Ascending aorta (tissue), 2 donors: ENCODE results near the gene UVSSA. TPM values are rescaled to one million over a fixed set of nuclear protein-coding genes. Genes with fewer than 3 reads are reported as not detected.

ENCODE experiments used
- DNase-seq, 2 donors: peaks; one replicate each; pipeline ENCODE4 v3.0.0-alpha.2; 2019; ENCODE audit warnings: low spot score in 2 of 2
- H3K27ac ChIP-seq, 2 donors: fragments of 200-600 bp; sonication (generic); one replicate each; pipeline ENCODE4 v1.5.1; 2016 to 2017; ENCODE audit warnings: mild to moderate bottlenecking in 1 of 2
- H3K27me3 ChIP-seq: fragments of 200-600 bp; sonication (generic); one replicate; pipeline ENCODE4 v1.5.1; 2017
- H3K36me3 ChIP-seq, 2 donors: fragments of 200-600 bp; sonication (generic); one replicate each; pipeline ENCODE4 v1.5.1; 2016
- H3K4me1 ChIP-seq, 2 donors: fragments of 200-600 bp; sonication (generic); one replicate each; pipeline ENCODE4 v1.5.1; 2016 to 2017; ENCODE audit warnings: mild to moderate bottlenecking in 1 of 2
- H3K4me3 ChIP-seq, 2 donors: fragments of 200-600 bp; sonication (generic); one replicate each; pipeline ENCODE4 v1.5.1; 2016 to 2017; ENCODE audit warnings: mild to moderate bottlenecking in 1 of 2
- H3K9me3 ChIP-seq, 2 donors: fragments of 200-600 bp; sonication (generic); one replicate each; pipeline ENCODE4 v1.5.1; 2016
- CTCF ChIP-seq, 3 experiments: fragments of 200-600 bp in 2 of 3; fragments of 450-650 bp in 1 of 3; sonication (generic) in 2 of 3; IDR thresholded peaks; one replicate each; pipeline ENCODE4 v1.5.1; 2016 to 2019; ENCODE audit warnings: antibody characterized with exemption in 3 of 3, mild to moderate bottlenecking in 1 of 3, moderate library complexity in 1 of 3
- intact Hi-C: fragments of 100-400 bp; cut with DNase I; formaldehyde crosslinking; loops from one replicate; pipeline ENCODE4 v1.15.1; 2023
- total RNA-seq: library from RNA; depleted of rRNA; stranded (reverse); fragments of >200 nt; gene quantifications from one replicate; pipeline ENCODE4 v1.1.0, GENCODE V29; 2016

Gene UVSSA
- total RNA-seq, 1 donor from 2014 or later = 56.9 TPM

- TF ChIP-seq CTCF (IDR thresholded peaks at IDR 0.05) = no peak
- H3K4me1 ChIP-seq = no peaks in the 10 kb centered on the region
- DNase-seq = no peak
- H3K4me3 ChIP-seq = no peak overlapping the region
- H3K27me3 ChIP-seq = no peaks in the 10 kb centered on the region
- intact Hi-C loops = no loop called here
- no peak overlapping the region for H3K27ac ChIP-seq
- H3K36me3 ChIP-seq = peaks cover 7 to 29% of the 10 kb centered on the region in 2 donors
- no peaks in the 10 kb centered on the region for H3K9me3 ChIP-seq
These were observed 20.4 kb downstream of the UVSSA start for GRCh38 chr4:1367230-1367935.

DNA sequence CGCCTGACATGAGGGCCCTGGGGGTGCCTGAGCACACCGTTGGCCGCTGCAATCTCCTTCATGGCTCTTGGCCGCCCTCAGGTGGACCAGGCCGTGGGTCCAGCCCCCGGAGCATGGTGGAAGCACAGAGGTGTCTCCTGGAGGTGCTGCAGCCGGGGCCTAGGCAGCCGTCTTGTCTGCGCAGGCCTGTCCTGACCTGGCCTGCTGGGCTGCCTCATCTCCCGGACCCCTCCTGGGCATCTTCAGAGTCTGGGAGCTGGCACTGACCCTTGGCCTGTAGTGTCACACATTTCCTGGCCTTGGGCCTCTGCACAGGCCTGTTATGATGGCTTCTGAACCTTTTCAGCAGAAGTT is 20.9 kb downstream of the UVSSA start:
- no peak for TF ChIP-seq CTCF (IDR thresholded peaks at IDR 0.05)
- no peak overlapping the region for H3K27ac ChIP-seq
- no peaks in the 10 kb centered on the region for H3K9me3 ChIP-seq
- H3K4me3 ChIP-seq = no peak overlapping the region
- H3K36me3 ChIP-seq = peaks cover 7 to 33% of the 10 kb centered on the region in 2 donors
- intact Hi-C loops = no loop called here
- no peak for DNase-seq
- H3K4me1 ChIP-seq = no peaks in the 10 kb centered on the region
- no peaks in the 10 kb centered on the region for H3K27me3 ChIP-seq

GRCh38 chr4:1368421-1369090 is 21.5 kb downstream of the UVSSA start:
- Histone ChIP-seq H3K9me3 (no peaks in the 10 kb centered on the region), H3K36me3 (peaks cover 7 to 39% of the 10 kb centered on the region in 2 donors), H3K27me3 (no peaks in the 10 kb centered on the region), H3K27ac (no peak overlapping the region), H3K4me3 (no peak overlapping the region), H3K4me1 (no peaks in the 10 kb centered on the region)
- no peak for DNase-seq
- intact Hi-C loops = no loop called here
- no peak for TF ChIP-seq CTCF (IDR thresholded peaks at IDR 0.05)

DNA sequence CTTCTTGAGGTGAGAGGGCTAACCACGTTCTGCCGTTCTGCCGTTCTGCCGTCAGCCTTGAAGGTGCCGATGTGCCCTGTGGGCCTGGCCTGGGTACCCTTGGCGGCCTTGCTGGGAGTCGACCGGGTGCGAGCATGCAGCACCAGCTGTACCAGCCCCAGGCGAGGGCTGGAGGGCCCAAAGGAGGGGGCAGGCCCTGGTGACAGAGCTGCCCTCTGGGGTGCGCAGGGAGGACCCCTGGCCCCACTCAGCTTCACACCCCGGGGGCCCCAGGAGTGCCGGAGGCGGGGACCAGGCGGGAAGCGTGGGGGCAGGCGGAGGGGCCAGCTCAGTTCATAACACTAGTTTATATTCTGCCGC is 22.1 kb downstream of the UVSSA start:
- Histone ChIP-seq H3K4me1 (no peaks in the 10 kb centered on the region), H3K9me3 (no peaks in the 10 kb centered on the region), H3K27ac (no peak overlapping the region), H3K27me3 (no peaks in the 10 kb centered on the region), H3K4me3 (no peak overlapping the region), H3K36me3 (peaks cover 8 to 43% of the 10 kb centered on the region in 2 donors)
- no peak for DNase-seq
- no peak for TF ChIP-seq CTCF (IDR thresholded peaks at IDR 0.05)
- intact Hi-C loops = no loop called here

GRCh38 chr4:1369479-1370079 is 22.6 kb downstream of the UVSSA start:
- no peak for TF ChIP-seq CTCF (IDR thresholded peaks at IDR 0.05)
- Histone ChIP-seq H3K27me3 (no peaks in the 10 kb centered on the region), H3K9me3 (no peaks in the 10 kb centered on the region), H3K27ac (no peak overlapping the region), H3K4me3 (no peak overlapping the region), H3K36me3 (peaks cover 13 to 43% of the 10 kb centered on the region in 2 donors), H3K4me1 (no peaks in the 10 kb centered on the region)
- intact Hi-C loops = no loop called here
- DNase-seq = no peak
